A549 (cell line): Measurements from ENCODE around the gene TYRO3.

Experiments
- EP300 ChIP-seq, 2 experiments: fragments of >200 bp; sonication (Bioruptor Twin); formaldehyde crosslinking; IDR thresholded peaks; 2 replicates in 1 of 2; 3 replicates in 1 of 2; pipeline ENCODE4 v1.6.1; 2016 to 2017
- TF ChIP-seq, protein P1 (sequence below): fragments of >200 bp; sonication (Bioruptor Twin); formaldehyde crosslinking; IDR thresholded peaks from 3 replicates; pipeline ENCODE4 v1.5.1; 2016
- TF ChIP-seq, protein P2 (sequence below): fragments of 150-350 bp; IDR thresholded peaks from 2 replicates; pipeline ENCODE4 v1.6.1; 2014; ENCODE audit warnings: low read depth, mild to moderate bottlenecking, low read length

- TF ChIP-seq EP300 (IDR thresholded peaks at IDR 0.05), result no peak
- TF ChIP-seq, protein P1, sequence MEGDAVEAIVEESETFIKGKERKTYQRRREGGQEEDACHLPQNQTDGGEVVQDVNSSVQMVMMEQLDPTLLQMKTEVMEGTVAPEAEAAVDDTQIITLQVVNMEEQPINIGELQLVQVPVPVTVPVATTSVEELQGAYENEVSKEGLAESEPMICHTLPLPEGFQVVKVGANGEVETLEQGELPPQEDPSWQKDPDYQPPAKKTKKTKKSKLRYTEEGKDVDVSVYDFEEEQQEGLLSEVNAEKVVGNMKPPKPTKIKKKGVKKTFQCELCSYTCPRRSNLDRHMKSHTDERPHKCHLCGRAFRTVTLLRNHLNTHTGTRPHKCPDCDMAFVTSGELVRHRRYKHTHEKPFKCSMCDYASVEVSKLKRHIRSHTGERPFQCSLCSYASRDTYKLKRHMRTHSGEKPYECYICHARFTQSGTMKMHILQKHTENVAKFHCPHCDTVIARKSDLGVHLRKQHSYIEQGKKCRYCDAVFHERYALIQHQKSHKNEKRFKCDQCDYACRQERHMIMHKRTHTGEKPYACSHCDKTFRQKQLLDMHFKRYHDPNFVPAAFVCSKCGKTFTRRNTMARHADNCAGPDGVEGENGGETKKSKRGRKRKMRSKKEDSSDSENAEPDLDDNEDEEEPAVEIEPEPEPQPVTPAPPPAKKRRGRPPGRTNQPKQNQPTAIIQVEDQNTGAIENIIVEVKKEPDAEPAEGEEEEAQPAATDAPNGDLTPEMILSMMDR, result no peak
- TF ChIP-seq, protein P2, sequence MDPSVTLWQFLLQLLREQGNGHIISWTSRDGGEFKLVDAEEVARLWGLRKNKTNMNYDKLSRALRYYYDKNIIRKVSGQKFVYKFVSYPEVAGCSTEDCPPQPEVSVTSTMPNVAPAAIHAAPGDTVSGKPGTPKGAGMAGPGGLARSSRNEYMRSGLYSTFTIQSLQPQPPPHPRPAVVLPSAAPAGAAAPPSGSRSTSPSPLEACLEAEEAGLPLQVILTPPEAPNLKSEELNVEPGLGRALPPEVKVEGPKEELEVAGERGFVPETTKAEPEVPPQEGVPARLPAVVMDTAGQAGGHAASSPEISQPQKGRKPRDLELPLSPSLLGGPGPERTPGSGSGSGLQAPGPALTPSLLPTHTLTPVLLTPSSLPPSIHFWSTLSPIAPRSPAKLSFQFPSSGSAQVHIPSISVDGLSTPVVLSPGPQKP, result no peak
These were observed 24.8 kb downstream of the TYRO3 start for GRCh38 chr15:41583795-41584194.
